Fibroblast of skin of abdomen (primary cell): Measurements from ENCODE around the gene ARAP1.
A peak's percentile ranks its signal among the peaks of the same experiment; 100 is the strongest.

Experiments
- DNase-seq: peaks from one replicate; pipeline ENCODE4 v3.0.0-alpha.2; 2013

ARAP1 gene

GRCh38 chr11:72655896-72656464 is 96.2 kb downstream of the ARAP1 start:
- DNase-seq: no peak

DNA sequence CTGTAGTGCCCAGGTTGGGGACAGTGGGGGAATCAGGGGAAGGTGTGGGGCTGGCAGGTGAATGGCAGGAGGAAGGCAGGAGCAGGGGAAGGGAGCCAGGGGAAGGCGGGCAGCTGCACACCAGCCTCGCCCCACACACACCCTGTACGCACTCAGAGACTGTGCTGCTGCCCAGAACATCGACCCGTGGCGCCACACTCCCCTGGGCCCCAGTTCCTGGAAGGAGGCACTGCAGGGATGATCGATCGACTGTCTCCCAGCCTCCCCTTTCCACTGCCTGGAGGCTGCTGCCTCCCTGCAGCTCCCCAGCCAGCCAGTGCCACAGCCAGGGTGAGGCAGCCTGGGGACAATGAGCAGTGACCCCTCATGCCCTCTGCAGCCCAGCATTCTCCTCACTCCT is 97.2 kb downstream of the ARAP1 start:
- no peak for DNase-seq

DNA sequence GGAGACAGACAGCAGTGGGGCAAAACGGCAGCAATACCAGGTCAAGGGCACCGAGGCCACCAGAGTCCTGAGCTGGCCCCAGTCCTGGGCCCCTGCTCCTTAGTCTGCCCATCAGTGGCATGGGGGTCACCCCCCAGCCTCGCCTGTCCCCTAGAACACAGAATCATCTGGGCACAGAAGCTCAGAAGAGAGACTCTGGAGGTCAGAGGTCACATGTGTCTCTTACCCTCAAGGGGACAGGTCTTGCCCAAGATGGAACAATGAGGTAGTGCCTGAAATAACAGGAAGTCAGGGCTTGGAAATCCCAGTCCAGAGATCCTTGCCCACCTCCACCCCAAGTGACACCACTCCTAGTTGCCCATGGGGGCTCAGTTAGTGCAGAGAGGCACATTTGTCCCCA is 98.6 kb downstream of the ARAP1 start:
- no peak for DNase-seq

DNA sequence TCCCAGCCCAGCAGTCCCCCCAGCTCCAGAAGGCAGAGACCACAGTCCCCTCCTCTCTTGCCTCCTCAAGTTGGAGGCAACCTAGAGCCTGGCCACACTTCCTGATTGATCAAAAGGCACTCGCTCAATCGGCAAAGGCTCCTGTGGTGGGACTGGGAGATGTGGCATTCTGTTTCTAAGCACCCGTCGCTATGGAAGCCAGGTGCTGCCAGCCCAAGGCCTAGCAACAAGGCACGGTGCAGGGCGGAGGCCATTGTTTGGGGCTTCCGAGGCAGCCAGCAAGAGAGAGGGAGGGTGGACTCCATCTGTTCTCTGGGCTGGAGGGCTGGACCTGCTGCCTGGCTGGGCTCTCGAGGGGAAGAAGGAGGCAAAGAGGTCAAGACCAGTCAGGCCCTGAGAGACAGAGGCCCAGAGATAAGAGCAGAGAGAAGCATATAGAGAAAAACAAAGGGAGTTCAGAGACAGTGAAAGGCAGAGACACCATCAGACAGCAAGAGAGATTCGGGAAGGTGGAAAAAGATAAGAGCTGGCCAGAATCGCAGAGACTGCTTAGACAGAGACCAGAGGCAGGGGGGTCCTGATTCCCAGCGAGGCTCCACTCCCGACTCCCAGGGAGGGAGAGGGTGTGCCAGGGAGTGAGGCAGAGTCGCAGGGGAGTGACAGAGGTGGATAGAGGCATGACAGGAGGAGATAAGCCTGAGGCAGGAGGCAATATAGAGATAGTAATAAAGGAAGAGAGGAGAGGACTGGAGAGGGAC is 99.2 kb downstream of the ARAP1 start:
- no peak for DNase-seq

GRCh38 chr11:72652133-72652532 is 100.1 kb downstream of the ARAP1 start:
- no peak for DNase-seq

GRCh38 chr11:72649215-72649976 is 102.8 kb downstream of the ARAP1 start:
- DNase-seq: no peak

DNA sequence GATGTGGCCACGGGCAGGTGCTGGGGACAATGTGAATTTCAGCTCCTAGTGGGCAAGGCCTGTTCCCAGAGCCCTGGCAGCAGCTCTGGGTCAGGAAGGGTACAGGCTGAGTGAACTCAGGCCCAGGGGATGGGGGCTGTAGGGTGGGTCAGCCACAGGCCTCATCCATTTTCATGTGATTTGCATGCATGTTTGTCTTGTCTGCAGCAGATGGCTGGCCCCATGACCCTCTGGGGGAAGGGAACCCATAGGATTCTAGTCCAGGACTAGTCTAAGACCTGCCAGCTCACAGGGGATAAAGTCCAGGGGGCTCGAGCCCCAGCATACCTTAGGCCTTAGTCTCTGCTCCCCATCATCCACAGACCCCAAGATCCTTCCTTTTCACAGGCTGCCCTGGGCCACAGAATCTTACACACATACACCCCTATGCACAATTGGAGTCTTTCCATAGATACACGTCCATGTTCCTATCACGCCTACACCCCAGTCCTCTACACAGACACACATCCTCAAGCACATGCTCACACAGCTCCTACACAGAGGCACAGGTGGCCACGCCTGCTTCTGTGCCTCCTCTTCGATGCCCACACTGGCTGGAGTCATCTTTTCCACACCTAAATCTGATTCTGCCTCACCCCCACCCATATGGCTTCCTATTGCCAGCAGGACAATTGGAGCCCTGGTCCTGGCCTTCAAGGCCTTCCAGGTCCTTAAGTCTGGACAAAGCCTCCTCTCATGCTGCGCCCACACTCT is 103.6 kb downstream of the ARAP1 start:
- no peak for DNase-seq

DNA sequence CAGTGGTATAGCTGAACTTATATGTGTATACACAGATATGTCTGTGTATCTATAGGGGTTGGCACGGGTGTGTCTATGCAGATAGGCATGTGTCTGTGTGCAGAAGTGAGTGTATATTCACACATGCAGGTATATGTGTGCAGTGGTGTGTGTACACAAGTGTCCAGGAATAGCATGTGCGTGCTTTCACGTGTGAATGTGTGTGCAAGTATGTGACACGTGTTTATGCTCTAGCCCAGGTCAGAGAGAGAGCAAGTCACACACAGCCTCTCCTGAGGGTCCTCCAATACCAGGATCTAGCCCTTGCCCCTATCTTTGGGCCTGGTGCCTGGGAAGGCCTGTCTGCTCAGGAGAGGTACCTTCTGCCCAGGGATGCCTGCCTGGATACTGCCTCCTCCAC is 104.3 kb downstream of the ARAP1 start:
- DNase-seq: no peak

DNA sequence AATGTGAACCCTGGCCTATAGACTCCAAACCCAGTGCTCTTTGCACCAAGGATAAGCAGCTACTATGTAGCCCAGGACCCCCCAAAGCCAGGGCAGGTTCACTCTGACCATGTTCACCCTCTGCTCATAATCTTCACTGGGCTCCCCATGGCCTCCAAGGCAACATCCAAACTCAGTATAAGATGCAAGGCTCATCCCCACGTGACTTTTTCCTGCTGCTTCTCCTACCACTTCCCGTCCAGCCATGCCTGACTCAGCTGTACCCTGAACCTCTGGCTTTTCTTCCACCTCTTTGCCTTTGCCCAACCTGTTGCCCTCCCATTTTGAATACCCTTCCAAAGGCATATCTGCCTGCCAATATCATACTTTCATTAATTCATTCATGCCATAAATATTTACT is 105.7 kb downstream of the ARAP1 start:
- DNase-seq: no peak

DNA sequence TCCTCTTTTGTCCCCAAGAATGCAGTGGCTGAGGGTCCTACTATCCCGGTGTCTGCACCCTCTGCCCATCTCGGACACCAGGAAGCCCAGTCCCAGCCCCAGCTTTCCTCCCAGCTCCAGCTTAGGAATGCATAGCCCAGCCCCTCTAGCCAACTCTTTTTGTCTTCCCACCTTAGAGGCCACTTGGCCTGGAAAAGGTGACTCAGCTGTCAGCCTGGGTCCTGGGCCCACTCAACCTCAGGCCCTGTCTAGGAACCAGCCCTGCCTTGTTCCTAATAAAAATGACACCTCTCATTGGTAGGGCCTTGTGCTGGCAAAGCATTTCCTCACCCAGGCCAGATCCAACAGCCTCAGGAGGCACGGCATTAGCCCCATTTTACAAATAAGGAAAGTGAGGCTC is 106.2 kb downstream of the ARAP1 start:
- DNase-seq: no peak

- DNase-seq: no peak
Measured at GRCh38 chr11:72643547-72643946, 108.7 kb downstream of the ARAP1 start.

DNA sequence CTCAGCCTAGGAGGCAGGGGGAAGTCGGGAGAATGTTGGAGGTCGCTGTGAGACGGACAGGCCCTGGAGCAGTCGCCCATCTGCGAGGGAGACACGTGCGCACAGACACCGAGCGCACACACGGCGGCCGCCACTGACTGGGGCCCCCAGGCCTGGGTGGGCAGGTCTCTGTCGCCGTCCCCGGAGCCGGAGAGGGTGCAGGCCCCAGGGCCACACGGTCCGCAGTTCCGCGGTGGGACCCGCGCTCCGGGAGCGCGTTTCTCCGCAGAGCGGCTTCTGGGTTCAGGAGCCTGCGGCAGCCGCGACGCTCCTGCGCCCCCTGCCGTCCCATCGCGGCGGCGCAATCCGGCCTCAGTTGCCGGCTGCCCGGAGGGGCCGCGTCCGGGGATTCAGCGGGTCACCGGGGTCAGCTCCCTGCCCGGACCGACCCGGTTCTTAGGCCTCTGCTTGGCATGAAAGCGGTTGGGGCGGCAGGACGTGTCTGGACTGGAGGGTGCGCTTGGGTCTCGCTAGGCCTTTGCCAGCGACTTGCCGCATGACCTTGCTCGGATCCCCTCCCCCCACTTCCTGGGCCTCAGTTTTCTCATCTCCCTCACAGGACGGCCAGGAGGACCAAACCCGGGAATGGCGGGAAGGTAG is 109.2 kb downstream of the ARAP1 start:
- peak; percentile 27 for DNase-seq

DNA sequence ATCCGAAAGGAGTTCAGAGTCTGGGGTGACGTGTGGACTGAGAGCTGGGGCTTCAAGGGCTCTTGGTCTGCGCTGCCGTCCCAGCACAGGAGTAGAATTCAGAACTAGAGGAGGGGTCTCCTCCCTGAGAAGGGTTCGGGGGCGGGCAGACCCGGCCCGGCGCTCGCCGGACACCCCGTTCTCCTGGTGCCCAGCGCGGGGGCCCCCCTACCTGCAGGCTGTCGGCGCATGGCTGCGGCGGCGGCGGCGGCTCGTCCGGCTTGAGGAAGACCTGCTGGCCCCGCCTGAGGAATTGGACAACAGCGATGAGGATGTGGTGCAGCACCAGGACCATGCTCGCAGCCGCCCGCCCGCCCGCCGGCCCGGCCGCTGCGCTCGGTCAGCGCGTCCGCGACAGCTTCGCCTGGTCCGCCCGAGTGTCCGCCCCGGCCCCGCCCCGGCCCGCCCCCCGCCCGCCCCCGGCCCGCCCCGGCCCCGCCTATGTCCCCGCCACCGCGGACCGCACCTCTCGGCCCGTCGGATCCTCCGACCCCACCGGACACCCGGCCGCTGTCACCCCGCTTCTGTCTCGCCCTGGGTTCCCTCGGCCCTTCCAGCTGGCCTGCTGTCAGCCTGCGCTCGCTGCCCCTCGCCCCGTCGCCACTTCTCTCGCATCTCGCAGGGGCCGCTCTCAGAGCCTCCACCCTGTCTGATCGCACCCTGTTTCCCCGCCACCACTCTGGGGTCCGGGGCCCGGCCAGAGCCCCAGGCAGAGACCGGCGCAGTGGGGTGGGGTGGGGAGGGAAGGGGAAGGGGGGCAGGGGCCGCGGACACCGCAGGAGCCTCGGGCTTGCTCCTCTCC is 109.9 kb downstream of the ARAP1 start:
- DNase-seq: no peak

GRCh38 chr11:72641522-72642042 is 110.6 kb downstream of the ARAP1 start:
- no peak for DNase-seq

DNA sequence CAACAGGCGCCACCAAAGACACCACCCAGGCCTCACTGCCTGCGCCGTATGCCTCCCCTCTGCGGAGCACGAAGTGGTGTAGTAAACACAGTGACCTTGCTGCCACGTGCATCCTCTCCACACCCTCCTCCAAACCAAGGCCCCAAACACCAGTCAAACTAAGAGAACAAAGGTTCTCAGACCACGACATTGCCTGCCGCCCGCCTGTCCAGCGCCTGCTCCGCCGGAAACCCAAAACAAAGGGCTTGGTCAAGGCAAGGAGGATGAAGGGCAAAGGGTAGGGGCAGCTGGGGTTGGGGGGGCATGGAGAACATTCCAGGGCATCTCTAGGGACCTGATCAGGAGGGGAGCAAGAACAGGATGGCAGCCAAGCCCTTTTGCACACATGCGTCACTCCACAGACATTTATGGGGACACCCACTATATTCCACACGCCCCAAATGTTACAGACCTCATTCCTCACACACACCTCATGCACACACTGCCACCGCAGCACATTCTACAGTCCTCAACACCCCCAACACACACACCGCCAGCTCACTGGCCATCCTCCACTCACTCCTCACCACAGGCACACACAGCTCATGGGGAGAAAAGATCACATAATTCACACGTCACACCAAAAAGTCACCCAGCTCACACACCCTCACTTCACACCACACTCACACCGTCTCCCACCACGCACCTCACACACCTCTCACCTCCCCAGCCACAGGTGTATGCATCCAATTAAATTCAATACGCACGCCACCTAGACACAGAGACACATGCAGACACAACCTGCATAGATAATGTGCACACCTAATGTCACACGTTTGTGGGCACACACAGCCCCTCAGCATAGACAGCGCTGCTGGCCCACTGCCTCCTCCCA is 112.5 kb downstream of the ARAP1 start:
- no peak for DNase-seq

DNA sequence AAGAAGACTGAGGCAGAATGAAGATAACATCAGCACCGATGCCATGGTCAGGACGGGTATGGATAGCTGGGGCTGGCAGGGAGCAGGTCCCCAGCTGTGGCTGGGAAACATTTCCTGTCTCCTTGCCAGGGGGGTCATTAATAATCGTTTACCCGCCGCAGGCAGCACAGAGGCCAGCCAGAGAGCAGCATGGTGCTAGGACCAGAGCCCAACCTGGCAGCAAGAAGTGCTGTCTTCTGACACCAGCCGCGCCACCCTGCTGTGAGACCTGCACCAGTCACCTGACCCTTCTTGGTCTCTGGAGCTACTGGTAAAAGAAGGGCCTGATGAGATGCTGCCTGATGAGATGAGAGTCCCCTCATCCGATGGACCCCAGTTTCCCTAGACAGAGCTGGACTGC is 114.3 kb downstream of the ARAP1 start:
- no peak for DNase-seq

GRCh38 chr11:72637198-72637597 is 115.0 kb downstream of the ARAP1 start:
- no peak for DNase-seq

DNA sequence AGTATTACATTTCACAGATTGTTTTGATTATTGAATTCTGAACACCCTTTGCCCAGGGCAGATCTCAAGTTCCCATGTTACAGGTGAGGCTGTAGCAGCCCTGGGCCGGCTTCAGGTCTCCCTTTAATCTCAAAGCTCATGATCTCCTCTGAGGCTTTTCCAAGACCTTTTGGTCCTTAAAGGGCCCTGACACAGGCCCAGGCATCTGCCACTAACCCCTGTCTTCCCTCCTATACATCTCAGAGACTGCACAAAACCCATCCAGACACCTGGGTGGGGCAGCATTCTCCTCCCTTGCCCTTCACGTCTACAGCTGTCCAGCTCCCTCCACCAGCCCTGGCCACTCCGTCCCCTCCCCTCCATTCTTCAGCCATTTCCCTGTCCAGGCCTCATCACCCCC is 115.8 kb downstream of the ARAP1 start:
- no peak for DNase-seq

DNA sequence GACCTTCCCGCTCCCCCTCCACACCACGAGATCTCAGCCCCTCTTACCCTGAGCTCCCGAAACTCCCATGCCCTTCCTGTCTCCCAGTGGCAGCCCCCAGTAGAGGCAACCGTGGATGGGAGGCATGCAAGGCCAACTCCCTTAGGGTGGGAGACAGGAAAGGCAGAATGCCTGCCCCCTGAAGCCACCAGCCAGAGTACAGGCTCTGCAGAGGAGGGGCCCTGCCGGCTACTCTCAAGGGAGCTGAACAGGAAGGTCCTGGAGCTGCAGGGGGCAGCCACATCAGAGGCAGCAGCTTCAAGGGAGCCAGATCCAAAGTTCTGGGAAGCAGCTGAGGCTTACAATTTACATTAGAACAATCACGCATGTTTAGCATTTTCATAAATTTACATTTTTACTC is 116.3 kb downstream of the ARAP1 start:
- DNase-seq: no peak

DNA sequence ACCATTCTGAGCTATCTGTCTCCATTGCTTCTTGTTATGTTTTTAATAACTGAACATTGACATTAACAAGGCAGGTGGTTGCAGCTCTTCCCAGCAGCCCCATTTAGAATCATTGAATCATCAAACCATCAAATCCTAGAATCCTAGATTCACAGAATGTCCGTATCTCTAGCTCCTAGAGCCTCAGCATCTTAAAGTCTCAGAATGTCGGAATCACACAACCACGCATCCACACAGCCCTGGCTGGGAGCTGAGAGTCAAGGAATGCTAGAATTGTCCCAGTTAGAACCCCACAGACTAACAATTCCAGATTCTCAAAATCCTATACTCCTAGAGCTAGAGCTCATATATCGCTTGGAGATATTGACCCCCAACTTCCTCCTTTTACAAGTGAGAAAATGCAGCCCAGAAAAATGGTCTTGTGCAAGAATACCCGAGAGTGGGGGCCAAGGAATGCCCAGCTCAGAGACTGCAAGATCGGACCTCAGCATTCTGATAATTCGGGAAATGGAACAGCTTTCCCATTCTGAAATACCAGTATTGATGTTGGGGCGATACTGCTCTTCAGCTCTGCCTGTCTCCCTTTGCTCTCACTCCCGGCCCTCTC is 116.8 kb downstream of the ARAP1 start:
- DNase-seq: no peak
